Amygdala (tissue), 56 donors: ENCODE data around the gene RHOV.
A peak's percentile ranks its signal among the peaks of the same experiment; 100 is the strongest.

ENCODE experiments used
- DNase-seq, 56 donors: peaks; one replicate each; lab custom pipeline; 2025; lab: John Stamatoyannopoulos, UW

RHOV gene

GRCh38 chr15:40873694-40874561, at the start of gene RHOV:
Gene RHOV (minus strand): TSS chr15:40874234. CDS start chr15:40874139, 95 bp downstream.
- peak in 24 of 56 donors; percentile 2 to 39 (median 18) for DNase-seq

GRCh38 chr15:40923551-40923950, 49.5 kb upstream of the RHOV start:
- DNase-seq: no peak

DNA sequence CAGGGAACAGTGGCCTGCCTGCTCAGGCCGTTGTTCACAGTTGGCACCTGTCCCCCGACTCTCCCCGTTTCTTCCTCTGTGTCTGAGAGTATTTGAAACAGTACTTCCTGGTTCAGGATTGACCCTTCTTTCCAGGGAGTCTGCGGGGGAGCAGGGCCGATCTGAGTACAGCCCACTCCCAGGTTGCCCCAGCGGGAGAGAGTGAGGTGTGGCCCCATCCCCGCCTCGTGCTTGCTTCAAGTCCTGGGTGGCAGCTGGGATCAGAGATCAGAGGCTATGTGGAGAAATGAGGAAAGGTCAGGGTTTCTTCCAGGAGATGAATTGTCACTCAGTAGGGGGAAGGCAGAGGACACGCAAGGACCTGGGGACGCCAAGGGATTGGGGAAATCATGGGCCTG, 48.6 kb upstream of the RHOV start:
- no peak for DNase-seq

- no peak for DNase-seq
Measured at GRCh38 chr15:40921949-40922607, 48.0 kb upstream of the RHOV start.

- DNase-seq: no peak
Measured at GRCh38 chr15:40918799-40919392, 44.9 kb upstream of the RHOV start.

- no peak for DNase-seq
Measured at GRCh38 chr15:40918146-40918798, 44.2 kb upstream of the RHOV start.

DNA sequence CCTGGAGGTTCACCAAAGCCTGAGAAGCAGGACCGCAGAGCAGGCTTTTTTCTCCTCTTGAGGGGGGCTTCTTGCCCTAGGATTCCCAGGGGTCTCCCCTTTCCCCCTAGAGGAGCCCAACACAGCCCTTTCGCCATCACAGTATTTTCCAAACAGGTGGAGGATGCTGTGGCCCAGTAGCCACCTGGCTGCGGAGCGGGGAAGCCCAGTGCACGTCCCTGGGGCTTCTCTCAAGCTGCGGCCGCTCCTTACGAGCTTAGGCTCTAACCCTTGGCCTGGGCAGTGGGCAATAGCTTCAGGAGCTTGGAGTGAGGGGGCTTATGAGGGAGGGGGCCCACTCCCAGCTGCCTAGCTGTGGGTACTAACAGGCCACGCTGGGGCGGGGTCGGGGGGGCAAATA, 43.6 kb upstream of the RHOV start:
- no peak for DNase-seq

DNA sequence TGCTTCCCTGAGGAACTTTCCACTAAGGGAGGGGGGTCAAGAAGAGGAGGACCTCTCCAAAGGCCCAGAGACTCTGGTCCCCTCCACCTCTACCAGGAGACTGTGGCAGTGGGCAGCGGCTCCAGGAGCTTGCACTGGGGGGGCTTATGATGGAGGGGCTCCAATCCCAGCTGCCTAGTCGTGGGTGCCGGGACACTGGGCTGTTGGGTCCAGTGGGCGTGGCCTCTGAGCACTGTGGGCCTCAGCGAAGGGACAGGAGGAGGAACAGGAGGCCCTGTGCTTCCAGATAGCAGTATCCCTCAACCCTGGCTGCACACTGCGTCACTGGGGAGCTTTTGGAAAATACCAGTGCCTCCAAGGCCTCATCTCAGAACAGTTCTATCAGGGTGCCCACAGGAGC, 41.6 kb upstream of the RHOV start:
- no peak for DNase-seq

- no peak for DNase-seq
Measured at GRCh38 chr15:40915116-40915661, 41.2 kb upstream of the RHOV start.

- no peak for DNase-seq
Measured at GRCh38 chr15:40914486-40914885, 40.5 kb upstream of the RHOV start.

DNA sequence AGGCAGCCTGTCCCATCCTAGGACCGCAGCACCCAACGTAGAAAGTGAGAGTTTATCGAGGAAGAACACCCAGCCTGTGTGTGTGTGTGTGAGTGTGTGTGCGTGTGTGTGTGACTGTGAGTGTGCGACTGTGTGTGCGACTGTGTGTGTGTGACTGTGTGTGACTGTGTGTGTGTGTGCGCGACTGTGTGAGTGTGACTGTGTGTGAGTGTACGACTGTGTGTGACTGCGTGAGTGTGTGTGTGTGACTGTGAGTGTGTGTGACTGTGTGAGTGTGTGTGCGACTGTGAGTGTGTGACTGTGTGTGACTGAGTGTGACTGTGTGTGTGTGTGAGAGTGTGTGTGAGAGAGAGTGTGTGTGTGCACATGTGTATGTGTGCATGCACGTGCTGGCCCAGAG, 40.0 kb upstream of the RHOV start:
- no peak for DNase-seq

DNA sequence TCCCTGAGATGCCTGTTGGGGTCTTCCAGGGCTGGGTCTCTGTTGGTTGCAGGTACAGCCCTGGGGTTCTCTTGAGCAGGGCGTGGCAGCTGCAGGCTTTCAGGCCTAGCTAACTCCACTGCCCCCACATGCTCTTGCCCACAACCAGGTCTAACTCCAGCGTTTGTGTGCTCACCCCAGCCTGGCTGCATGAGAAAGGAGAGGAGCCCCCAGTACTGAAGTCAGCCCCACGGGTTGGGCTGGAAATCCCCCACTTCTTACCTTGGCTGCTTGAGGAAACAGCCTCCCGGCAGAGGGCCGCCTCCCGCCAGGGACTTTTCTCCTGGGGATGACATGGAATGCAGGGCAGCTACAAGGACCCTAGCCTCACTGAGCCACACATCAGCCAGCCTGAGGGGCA, 38.4 kb upstream of the RHOV start:
- no peak for DNase-seq

DNA sequence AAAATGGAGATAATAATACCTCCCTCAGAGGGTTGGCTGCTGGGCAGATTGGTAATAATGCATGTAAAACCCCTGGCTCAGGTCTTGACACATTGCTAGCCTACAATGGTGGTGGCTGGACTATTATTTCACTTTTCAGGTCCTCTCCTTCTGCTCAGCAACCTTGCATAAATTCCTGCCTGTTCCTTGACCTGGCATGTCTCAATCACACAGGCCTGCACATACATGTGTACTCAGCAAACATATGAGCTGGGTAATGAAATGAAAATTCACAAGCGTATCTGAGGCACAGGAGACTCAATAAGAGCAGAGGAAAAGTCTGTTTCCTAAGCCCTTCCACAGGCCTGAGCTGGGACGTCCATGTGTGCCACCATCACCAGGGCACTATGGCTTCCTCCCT, 37.7 kb upstream of the RHOV start:
- no peak for DNase-seq

GRCh38 chr15:40911141-40911540, 37.1 kb upstream of the RHOV start:
- no peak for DNase-seq

DNA sequence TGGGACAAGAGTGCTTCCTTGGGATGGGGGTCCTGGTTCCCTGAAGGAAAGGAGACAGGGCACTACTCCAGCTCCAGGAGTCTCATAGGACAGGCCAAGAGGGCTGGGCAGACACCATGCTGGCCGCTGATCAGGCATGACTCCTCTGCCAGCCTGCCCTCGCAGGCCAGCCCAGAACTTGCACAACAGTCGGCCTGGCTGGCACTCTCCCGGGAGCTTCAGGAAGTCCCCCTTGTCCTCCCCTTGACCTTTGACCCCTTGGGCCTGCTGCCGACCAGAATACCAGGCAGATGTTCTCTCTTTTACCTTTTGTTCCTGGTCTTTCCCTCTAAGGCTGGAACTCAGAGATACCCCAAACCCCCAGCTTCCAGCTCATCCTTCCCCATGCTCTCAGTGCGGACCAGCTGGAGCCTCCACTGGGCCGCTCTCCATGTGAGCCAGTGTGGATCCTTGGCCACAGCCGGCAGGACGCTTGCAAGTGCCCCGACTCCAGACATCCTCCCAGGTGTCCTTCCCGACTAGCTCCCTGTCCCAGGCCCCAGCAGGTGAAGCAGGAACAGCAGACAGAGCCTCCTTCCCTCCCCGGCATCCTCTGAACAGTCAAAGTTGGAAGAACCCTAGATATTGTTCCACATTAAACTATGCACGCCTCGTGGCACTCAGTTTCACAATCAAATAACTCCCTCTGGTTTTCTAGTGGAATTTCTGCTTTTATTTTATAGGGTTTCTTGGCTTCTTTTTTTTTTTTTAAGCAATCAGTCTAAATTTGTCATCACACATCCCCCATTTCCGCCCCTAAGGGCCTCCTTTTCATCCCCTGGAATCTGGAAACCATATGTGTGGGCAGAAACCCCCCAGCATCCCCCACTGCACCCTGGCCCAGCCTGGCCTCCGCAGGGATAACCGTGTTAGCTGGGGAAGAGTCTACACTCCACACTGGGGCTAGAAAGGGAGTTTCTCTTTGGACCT, 35.9 kb upstream of the RHOV start:
- peak in 3 of 56 donors; percentile 10 to 21 (median 20) for DNase-seq

- DNase-seq: no peak
Measured at GRCh38 chr15:40908095-40908494, 34.1 kb upstream of the RHOV start.

GRCh38 chr15:40906991-40907802, 33.2 kb upstream of the RHOV start:
- DNase-seq: peak in 31 of 56 donors; percentile 15 to 68 (median 37)
